ENCODE data around the gene GMNC.
"Not testable (repeated sequence)": the region's sequence is repeated elsewhere in the genome, so short reads cannot be mapped to it uniquely, and the experiment has no call there.

Gene GMNC

DNA sequence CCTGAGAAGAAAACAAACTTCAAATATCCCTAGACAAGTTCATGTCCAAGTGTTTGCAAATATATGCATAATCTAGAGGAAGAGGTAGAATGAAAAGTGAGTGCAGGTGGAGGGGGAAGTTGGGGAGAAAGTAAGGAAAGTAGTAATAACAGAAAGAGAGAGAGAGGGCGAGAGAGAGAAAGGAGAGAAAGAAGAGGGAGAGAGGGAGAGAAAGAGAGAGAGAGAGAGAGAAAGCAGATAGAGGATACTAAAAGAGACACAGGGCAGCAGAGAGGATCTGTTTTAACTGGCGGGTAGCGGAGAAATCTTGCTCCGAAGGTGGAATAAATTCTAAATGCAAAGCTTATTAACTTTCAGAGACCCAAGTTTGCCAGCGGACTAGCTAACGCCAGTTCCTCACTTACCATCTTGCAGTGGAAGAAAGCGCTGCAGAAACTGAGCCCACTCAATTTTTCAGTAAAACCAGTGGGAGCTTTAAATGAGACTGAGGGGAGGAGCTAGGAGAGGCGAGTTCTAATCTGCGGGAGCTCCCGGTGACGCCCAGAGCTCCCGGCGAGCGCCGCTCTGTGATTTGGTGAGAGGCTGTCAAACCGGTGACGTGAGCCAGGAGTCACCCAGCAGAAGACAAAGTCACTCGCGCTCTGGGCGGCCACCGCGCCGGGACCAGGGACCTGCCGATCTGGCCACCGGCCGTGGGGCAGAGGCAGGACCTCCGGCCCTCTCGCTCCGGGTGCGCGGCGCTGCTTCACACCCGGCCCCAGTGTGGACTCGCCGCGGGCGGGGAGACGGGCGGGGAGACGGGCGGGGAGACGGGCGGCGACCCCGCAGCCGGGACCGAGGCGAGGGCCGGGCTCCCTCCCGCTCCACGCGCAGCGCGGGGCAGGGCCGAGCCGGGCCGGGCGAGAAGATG, at the start of gene GMNC:
TSS of gene GMNC (minus strand) at position 486 of the 910 bp plus-strand sequence. CDS start at position 407, 79 bp downstream.
- peak; percentile 85 for DNase-seq

GRCh38 chr3:190911382-190911781, 48.9 kb upstream of the GMNC start:
- DNase-seq = peak; percentile 42

- DNase-seq = no peak
These were observed 47.4 kb upstream of the GMNC start for GRCh38 chr3:190909908-190910307.

GRCh38 chr3:190903156-190903555, 40.7 kb upstream of the GMNC start:
- no peak for DNase-seq

GRCh38 chr3:190902292-190902691, 39.8 kb upstream of the GMNC start:
- no peak for DNase-seq

GRCh38 chr3:190892395-190892902, 30.0 kb upstream of the GMNC start:
- no peak for DNase-seq

- peak; percentile 8 for DNase-seq
These were observed 24.5 kb upstream of the GMNC start for GRCh38 chr3:190886945-190887344.

DNA sequence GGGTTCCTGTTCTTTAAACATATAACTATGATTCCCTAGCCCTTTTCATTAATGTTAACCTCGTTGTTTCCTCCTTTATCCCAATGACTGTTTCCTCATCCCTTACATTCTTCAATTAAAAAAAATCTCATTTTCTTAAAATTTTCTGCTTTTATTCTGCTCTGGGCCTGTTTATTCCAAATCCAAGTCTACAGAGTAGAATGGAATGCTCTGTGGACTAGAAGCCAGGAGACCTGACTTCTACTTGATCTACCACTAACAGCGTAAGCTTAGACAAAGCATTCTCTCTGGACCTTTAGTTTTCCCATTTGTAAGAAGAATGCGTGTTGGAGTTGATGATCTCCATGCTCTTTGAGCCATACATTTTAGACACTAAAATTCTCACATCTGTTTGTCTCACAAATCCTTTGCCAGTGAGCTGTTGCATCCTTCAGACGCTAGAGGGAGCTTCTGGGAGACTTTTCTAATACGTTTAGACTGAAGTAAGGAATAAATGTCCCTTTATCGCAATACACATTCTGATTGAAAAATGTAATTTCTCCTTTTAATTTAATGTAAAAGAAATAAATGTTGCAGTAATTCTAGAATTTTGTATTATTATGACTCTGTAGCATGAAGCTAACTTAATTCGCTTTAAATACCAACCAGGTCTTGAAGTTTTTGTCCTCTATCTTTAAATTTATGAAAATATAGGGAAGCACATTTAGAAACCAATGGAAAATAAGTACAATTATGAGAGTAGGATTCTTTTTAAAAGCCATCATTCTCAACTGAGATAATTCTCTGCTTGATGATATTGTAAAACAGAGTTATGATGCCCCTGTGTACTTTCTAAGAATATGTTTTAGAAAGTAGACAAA, 21.7 kb upstream of the GMNC start:
- peak; percentile 75 for DNase-seq

DNA sequence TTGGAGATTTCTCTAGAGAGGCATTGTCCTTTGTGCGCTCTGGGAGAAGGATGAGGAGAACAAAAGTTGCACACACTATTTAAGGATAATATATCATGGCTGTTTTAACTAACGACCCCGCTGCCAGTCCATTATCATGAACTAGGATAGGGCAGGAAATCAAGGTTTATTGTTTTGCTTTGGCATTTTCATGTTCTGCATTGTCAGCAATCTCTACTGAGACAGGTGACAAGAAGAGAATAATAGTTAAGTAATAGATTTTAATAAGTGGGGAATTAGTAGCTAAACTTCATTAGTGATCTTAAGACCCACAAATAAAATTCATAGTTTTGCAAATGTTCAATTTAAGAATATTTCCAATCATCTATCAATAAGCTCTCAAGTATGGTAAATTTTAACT, 20.6 kb upstream of the GMNC start:
- no peak for DNase-seq

DNA sequence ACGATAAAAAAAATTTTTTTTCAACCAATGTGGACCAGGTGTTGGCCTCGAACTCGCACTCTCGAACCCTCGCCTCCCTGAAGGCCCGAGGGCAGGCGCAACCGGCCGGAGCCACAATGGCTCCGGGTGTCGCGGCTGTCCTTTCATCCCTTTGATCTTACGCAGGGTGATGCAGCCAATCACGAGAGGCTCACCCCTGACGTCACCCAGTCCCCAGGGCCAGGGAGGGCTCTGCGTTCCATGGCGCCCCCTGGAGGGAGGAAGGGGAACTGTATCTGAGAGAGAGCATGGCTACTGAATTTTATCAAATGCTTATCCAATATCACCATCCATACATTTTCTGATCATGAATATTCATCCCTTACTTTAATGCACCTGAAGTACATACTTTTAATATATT, 15.4 kb upstream of the GMNC start:
- peak; percentile 60 for DNase-seq

- not testable (repeated sequence) for DNase-seq
These were observed 13.9 kb upstream of the GMNC start for GRCh38 chr3:190876433-190876832.

GRCh38 chr3:190875061-190875460, 12.6 kb upstream of the GMNC start:
- DNase-seq = not testable (repeated sequence)

DNA sequence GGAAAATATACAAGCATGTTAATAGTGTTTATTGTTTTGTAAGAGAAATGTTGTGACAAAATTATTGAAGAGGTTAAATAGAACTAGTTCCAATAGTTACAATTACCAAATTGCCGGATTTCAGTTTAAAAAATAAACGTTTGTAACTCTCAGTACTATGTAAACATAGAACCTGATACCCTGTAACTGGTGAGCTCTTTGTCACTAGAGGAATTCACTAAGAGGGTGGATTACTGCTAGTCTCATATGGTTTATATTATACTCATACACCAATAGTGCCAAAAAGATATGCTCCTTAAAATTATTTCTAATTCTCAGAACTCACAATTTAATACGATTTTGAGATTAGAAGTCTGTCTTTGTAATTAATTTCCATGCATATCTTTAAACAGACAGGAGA, 7.6 kb upstream of the GMNC start:
- peak; percentile 11 for DNase-seq

DNA sequence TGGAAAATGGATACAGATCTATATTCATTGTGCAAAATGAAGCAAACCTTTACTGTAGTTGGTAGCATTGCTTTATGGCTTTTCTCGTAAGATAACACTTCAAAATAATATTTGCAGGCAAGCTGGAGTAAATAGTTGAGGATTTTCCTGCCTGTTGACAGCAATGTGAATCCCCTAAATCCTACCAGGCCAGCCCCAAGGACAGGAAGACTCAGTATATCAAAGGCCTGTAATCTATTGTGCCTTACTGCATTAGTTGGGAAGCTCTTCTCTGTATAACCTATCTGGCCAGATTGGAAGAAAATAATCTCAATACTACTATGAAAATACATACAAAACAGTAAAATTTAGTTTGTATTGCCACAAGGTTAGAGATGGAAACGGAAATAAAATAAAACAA, 4.6 kb upstream of the GMNC start:
- no peak for DNase-seq

- peak; percentile 51 for DNase-seq
These were observed 3.3 kb upstream of the GMNC start for GRCh38 chr3:190865828-190866227.

GRCh38 chr3:190865419-190865818, 2.9 kb upstream of the GMNC start:
- peak; percentile 44 for DNase-seq

DNA sequence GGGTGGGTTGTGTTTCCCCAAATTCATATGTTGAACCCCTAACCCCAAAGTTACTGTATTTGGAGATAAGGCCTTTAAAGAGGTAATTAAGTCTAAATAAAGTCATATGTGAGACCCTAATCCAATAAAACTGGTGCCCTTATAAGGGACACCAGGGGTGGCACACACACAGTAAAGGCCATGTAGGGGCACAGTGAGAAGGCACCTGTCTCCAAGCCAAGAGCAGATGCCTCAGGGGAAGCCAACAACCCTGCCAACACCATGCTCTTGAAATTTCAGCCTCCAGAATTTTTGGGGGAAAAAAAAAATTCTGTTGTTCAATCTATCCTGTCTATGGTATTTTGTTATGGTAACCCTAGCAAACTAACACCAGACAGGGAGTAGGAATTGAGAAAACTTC, 1.5 kb upstream of the GMNC start:
- no peak for DNase-seq

- DNase-seq = no peak
These were observed 598 bp upstream of the GMNC start for GRCh38 chr3:190863119-190863465.

DNA sequence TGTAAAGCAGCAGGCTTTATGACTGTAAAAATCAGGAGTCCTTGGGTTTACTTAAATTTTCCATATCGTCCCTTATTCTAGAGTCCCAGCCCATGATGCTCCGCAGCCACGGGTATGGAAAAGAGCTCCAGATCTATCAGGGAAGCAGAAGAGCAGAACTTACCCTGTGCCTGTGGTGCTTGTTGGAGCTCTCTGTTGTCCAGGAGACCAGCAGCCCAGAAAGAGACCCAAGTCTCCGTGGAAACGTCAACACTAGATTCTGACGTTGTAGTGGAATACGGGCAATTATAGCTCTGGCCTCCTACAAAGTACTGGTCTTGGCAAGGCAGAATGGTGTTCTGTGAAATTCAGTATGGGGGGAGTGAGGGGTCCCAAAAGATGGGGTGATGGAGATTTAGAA, 2.0 kb downstream of the GMNC start:
- DNase-seq = peak; percentile 11

DNA sequence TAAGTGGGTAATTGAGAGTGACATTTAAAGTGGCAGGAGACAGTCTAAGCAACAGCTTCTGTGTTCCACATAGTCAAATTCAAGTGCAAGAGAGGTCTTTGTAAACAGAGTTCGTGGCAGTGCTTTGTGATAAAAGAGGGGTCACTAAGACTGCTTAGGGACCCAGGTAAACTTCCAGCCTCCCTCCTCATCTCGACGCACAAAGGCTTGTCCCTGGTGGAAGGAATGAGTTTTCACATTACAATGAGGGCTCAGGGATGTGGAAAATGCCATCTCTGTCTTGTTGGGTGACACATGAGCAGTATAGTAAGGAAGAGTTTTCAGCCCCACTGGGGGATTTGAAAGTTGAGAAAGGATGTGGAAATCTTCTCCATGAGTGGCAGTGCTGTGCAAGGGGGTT, 7.3 kb downstream of the GMNC start:
- DNase-seq = no peak

DNA sequence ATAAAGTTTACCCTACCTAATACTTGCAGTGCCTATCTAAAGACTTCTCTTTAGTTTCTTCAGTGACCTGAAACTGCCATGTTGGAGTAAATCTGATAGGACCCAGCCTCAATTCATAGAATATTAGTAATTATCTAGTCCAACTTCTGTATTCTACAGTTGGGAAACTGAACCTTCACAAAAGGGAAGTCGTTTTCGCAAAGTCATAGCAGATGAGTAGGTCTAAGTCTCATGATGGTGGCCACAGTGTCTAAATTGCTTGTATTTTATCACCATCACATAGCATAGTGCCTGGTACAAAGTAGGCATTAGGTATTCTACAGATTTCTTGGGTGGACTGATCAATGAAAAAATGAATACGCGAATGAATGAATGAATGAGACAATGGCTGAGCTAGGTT, 8.4 kb downstream of the GMNC start:
- no peak for DNase-seq

- no peak for DNase-seq
These were observed 9.0 kb downstream of the GMNC start for GRCh38 chr3:190853464-190853863.

DNA sequence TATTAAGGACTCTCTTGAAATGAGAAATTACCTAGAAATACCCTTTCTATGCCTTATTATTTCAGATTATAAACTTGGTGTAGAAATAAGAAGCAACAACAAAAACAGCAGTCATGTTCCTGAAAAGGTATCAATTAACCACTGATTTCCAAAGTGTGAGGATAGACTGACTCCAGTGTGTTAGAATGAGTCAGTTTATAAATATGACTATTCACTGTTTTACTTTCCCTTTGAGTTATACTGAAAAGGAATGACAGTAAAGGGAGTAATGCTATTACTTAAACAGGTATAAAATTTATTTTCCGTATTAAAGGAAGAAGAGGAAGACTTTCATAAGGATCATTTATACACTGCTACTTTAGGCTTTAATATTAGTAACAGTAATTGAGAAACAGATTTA, 12.9 kb downstream of the GMNC start:
- no peak for DNase-seq

DNA sequence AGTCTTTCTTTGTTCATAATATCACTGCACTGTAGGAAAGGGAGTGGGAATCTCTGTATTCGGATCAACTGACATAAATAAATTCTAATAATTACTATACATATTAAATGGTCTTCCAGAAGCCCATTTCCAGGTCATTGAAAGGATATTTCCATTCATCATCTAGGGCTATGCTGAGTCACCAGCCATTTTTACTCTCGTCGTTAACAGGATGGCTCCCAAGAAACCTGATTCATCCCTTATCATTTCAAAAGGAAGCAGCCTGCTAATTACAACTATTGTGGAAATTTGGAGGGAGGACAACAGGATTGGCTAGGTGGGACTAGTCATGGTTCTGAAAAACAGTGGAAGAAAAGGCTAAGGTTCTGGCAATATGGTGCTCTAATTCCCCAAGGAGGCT, 13.6 kb downstream of the GMNC start:
- no peak for DNase-seq
